Frontal cortex (tissue), 4 donors: ENCODE results near the gene PLEKHA7. TPM values are rescaled to one million over a fixed set of nuclear protein-coding genes. Genes with fewer than 3 reads are reported as not detected.
"Not testable (repeated sequence)": the region's sequence is repeated elsewhere in the genome, so short reads cannot be mapped to it uniquely, and the experiment has no call there.

Source experiments
- DNase-seq, 2 donors: peaks; one replicate each; pipeline ENCODE4 v3.0.0; 2012; ENCODE audit warnings: low spot score in 2 of 2
- FAIRE-seq: peaks from 2 replicates; lab custom pipeline; 2012; peaks lifted over from hg19 to GRCh38; lab: Jason Lieb, UNC
- total RNA-seq: library from RNA; depleted of rRNA; stranded (reverse); fragments of >200 nt; gene quantifications from one replicate; pipeline ENCODE4 v1.2.3, GENCODE V29; 2014
- donor health status: control.
- donor health status: control.
- donor health status: control.

Gene PLEKHA7
- total RNA-seq, 1 donor from 2014 or later, result 6.9 TPM

- no peak for DNase-seq
- FAIRE-seq, result no peak
Measured at GRCh38 chr11:17010851-17011420, 3.3 kb downstream of the PLEKHA7 start.

DNA sequence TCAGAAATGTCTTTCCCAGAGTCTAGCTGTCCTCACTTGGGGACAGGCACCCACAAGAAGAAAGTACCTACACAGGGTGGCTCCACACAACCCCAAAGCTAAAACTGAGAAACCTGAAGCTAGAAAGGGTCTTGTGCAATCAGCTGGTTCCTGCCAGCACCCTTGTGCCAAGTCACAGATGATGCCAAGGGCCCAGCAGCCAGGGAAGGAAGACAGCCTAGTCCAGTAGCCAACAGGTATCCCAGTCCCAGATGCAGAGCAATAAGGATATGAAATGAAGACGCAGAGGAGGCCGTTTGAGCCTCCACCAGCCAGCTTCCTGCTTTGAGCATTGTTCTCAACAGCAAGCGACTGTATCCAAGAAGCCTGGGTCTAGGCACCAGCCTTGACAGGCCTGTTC lies 6.1 kb downstream of the PLEKHA7 start:
- DNase-seq, result no peak
- FAIRE-seq, result no peak

DNA sequence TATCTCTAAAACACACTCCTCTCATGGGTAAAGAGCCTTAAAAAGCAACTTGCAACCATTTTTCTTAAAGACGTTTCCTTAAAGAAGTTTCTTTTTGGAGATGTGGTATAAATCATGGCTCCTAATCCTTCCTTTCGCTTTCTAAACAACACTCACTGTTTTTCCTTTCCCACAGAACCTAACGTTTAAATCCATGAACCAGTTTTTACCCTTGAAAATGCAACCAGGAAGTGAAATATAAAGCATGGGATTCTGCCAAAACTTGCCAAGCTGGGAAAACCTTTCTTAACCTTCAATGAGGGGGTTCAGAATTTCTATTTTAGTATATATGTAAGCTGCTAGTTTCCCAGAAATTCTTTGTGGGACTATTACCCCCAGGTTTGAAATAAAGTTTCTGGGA lies 8.6 kb downstream of the PLEKHA7 start:
- FAIRE-seq (no peak), DNase-seq (no peak)

DNA sequence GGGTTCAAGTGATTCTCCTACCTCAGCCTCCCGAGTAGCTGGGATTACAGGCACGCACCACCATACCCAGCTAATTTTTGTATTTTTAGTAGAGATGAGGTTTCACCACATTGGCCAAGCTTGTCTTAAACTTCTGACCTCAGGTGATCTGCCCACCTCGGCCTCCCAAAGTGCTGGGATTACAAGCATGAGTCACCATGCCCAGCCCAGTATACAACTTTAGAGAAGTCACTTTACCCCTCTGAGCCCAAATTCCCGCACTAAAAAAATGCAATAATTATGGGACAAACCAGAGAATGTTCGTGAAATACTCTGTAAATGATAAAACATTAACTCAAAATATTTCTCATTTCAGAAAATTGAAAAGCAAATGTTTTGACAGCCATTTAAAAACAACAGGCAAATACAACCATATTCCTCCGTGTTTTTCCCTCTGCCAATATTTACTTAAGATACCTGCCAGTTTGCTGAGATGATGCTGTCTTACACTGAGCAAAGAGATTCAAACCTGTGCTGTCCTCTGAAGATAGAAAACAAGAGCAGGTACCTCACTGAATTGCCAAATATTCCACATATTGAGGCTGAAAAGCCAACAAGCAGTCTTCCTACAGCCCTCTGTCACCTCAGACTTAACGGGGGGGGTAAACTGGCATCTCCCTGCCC lies 9.6 kb downstream of the PLEKHA7 start:
- FAIRE-seq, result no peak
- DNase-seq, result no peak

- DNase-seq (no peak), FAIRE-seq (no peak)
Measured at GRCh38 chr11:17003426-17003825, 10.8 kb downstream of the PLEKHA7 start.

GRCh38 chr11:17002543-17002942 lies 11.7 kb downstream of the PLEKHA7 start:
- DNase-seq (no peak), FAIRE-seq (no peak)

DNA sequence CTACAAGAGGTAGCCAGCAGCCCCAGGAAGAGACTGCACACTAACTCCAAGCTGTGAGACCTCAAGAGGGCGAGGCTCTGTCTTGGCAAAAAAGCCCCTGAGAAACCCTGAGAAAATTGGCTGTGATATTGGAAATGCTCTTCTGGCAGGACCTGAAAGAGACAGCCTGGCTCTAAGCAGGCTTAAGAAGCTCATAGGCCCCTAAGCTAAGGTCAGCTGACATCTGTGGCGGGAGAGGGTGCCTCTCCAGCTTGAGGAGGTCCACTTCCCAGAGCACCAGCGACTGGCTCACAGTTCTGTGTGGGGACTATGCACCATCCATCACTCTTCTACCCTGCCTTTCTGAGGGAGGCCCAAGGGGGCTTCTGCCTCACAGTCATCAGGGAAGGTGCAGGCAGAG lies 12.4 kb downstream of the PLEKHA7 start:
- DNase-seq (no peak), FAIRE-seq (no peak)

GRCh38 chr11:17000987-17001386 lies 13.2 kb downstream of the PLEKHA7 start:
- DNase-seq (no peak), FAIRE-seq (no peak)

GRCh38 chr11:17000253-17000652 lies 14.0 kb downstream of the PLEKHA7 start:
- not testable (repeated sequence) for FAIRE-seq

DNA sequence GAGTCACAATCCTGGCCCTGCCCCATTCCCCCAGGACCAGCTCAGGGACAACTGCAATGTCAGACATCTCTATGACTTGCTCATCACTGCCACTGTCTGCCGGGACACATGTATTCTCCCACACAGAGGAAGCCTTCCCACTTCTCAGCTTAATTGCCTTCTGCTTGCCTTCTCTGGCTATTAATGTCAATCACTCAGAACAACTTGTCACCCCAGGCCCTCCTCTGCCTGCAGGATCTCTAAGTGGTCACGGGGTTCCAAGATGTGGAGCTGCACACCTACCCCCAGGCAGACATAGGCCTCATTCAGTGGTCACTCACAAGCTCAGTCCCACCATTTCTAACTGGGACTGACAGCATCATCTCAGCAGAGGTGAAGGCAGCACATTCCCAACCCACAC lies 15.1 kb downstream of the PLEKHA7 start:
- DNase-seq (no peak), FAIRE-seq (no peak)

More at GRCh38 chr11:17000253-17000652, 14.0 kb downstream of the PLEKHA7 start:
- DNase-seq, result not testable (repeated sequence)

DNA sequence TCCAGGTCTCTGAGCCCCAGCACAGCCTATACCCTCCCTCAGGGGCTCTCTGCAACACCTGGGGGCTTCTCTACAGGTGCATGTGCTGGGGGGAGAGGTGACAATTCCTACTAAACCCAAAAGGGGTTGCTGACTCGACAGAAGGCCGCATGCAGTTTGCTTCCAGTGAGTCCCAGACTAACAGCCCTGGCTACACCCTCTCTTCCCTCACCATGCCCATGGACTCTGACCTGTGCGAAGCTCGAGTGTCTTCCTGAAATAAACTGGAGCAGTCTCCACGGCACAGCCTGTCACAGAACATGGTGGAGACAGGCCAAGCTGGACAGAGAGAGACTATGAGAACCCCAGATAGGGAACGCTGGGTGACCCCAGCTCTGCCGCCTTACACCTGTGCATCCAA lies 16.6 kb downstream of the PLEKHA7 start:
- DNase-seq, result no peak
- no peak for FAIRE-seq

DNA sequence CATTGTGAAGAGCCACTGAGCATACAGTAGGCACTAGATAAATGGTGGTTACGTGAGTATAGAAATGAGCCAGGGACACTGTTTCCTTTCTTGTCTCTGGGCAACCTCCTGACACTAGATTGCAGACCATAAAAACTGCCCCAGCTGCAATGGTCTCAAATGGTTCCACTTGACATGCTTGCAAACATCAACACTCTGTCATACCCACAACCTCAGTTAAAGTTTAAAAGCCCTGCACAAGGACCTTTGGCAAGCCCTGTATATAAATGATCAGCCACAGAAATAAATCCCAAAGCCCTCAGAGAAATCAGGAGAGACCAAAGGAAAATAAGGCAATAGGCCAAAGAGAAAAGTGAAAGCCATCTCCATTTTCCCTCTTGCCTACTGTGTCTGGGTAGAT lies 20.7 kb downstream of the PLEKHA7 start:
- FAIRE-seq (no peak), DNase-seq (no peak)

DNA sequence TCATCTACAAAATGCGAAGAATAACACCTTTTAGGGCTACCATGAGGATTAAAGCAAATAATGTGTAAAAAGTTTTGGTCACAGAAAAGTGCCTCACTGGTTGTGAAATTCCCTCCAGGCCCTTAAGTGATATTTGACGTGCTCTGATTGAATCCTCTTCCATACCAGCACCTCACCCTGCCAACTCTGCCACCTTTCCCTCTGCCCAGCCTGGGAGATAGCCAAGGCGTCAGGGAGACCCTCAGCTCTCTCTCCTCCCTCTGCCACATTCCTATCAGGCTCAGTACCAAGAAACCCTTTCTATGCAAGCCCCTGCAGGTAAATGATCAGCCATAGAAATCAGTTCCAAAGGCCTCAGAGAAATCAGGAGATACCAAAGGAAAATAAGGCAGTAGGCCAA lies 21.4 kb downstream of the PLEKHA7 start:
- DNase-seq (no peak), FAIRE-seq (no peak)

- FAIRE-seq (no peak), DNase-seq (no peak)
Measured at GRCh38 chr11:16989554-16989953, 24.7 kb downstream of the PLEKHA7 start.

DNA sequence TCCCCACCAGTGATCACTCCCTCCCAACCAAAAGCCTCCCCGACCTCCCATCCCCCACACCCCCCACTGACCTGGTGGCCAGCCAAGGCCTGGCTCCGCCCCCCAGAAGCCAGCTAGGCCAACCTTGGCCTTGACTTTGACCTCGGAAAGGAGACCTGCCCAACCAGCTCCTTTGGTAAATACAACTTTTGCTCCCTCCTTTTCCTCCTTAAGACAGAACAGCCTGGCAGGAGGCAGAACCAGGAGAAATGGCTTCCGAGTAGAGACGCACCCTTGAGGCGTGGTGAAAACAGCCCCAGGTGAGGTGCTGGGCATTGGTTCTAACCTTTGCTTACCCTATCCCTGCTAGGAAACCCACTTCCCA lies 27.0 kb downstream of the PLEKHA7 start:
- FAIRE-seq, result no peak
- no peak for DNase-seq

GRCh38 chr11:16986434-16987204 lies 27.6 kb downstream of the PLEKHA7 start:
- DNase-seq (no peak), FAIRE-seq (no peak)

DNA sequence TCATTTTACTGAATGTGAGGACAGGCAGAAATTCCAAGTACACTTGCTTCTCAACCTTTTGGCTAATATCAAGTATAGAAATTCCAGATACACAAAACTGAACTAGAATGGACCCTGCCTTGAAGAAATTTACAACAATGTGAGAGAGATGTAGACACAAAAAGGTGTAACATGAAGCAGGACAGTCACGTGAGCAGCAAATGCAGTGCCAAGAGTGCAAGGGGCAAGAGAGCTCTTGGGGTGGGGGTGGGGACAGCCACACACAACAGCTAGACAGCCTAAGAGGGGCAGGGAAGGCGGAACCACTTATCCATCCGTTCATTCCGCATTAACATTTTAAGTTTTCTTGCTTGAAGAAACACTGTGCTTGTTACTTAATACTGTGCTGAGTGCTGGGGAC lies 28.9 kb downstream of the PLEKHA7 start:
- DNase-seq, result no peak

GRCh38 chr11:16984229-16984628 lies 30.0 kb downstream of the PLEKHA7 start:
- DNase-seq (no peak), FAIRE-seq (peak; percentile 75)

More for the DNA sequence above, 28.9 kb downstream of the PLEKHA7 start:
- FAIRE-seq, result no peak

GRCh38 chr11:16982809-16983208 lies 31.4 kb downstream of the PLEKHA7 start:
- DNase-seq (no peak), FAIRE-seq (no peak)

DNA sequence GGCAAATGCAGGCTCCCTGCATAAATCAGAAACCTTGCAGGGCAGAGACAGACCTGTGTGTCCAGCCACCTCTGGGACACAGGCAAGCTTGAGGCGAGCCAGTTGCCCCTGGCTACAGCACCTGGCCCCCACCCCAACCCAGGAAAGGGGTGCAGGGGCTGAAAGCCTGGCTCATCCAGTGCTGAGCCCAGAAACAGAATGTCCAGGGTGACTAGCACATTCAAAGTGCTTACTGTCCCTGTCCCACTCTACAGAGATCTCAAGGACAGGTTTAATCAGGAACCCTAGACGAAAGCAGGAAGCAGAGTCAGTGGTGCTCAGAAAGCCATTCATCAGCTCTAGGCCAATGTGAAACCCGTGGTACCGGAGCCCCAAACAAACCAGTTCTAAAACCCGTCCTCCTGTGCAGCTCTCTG lies 31.9 kb downstream of the PLEKHA7 start:
- no peak for FAIRE-seq

DNA sequence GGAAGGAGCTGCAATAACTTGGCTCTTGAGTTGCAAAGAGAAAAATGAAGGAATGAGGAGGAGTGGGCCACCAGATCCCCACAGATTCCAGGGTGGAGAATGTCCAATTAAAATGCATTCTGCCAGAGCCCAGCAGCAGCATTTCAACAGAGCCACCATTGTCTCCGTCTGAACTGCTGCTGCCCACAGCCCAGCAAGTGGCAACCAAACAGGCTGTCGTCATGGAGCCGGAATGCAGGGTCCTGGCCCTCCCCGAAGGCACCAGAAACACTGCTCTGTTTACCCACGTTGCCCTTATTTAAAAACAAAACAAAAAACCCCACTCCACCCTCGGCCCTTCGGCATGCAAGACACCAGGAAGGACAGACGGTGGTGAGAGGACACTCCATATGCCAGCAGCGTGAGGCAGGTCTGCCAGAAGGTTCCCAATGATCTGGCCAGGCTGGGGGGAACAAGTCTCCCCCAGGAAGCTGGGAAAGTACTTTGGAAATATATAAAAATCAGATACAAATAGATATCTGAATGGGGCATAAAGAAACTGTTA lies 32.5 kb downstream of the PLEKHA7 start:
- peak; percentile 47 to 51 for DNase-seq
- no peak for FAIRE-seq

More for the DNA sequence above, 31.9 kb downstream of the PLEKHA7 start:
- DNase-seq, result no peak
